ENCODE data around the gene AFF3.

Gene AFF3

DNA sequence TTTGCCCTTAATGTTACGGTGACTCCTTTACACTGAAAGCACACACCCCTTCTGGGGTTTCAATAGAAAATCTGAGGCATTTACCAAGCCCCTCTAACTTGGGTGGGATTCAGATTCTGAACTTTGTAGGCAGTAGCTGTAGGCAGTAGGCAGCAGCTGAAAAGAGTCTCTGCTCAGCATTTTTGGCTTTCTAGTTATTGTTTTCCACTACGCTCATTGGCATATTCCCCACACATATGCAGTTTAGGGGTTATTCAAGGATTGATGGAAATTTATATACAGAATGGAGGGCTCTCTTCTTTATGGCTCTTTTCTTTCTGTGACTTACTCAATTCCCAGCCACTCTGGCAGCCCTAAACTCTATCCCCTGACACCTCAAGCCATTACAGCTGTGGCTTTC lies 419.9 kb downstream of the AFF3 start:
- TF ChIP-seq TAF1 (IDR thresholded peaks at IDR 0.05; ENCODE audit: borderline replicate concordance, insufficient read depth, low read length), result no peak
- TF ChIP-seq REST (IDR thresholded peaks at IDR 0.05; ENCODE audit: insufficient read depth in 1 of 2, low read depth in 2 of 2, low read length in 2 of 2), result no peak

DNA sequence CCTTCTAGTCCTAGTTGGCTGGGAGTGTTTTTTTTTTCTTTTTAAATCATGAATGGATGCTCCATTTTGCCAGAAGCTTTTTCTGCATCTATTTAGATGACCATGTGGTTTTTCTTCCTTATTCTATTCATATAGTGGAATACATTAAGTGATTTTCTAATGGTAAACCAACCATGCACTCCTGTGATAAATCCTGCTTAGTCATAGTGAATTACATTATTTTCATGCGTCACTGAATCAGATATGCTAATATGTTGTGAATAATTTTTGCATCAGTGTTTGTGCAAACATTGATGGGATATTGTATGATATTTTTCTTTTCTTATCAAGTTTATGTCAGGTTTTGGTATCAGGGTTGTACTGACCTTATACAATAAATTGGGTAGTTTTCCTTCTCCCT lies 423.3 kb downstream of the AFF3 start:
- TF ChIP-seq FOXP2 (optimal IDR thresholded peaks at IDR 0.05; ENCODE audit: borderline replicate concordance, extremely low read depth, extremely low read length, insufficient read depth) (no peak), REST (IDR thresholded peaks at IDR 0.05; ENCODE audit: insufficient read depth in 1 of 2, low read depth in 2 of 2, low read length in 2 of 2) (no peak), SIN3A (IDR thresholded peaks at IDR 0.05; ENCODE audit: borderline replicate concordance, insufficient read depth, low read length) (no peak), TAF1 (IDR thresholded peaks at IDR 0.05; ENCODE audit: borderline replicate concordance, insufficient read depth, low read length) (no peak), POLR2AphosphoS5 (IDR thresholded peaks at IDR 0.05; ENCODE audit: low read depth, low read length) (no peak)

- TF ChIP-seq TAF1 (IDR thresholded peaks at IDR 0.05; ENCODE audit: borderline replicate concordance, insufficient read depth, low read length) (no peak), REST (IDR thresholded peaks at IDR 0.05; ENCODE audit: insufficient read depth in 1 of 2, low read depth in 2 of 2, low read length in 2 of 2) (no peak), SIN3A (IDR thresholded peaks at IDR 0.05; ENCODE audit: borderline replicate concordance, insufficient read depth, low read length) (no peak), POLR2AphosphoS5 (IDR thresholded peaks at IDR 0.05; ENCODE audit: low read depth, low read length) (no peak), FOXP2 (optimal IDR thresholded peaks at IDR 0.05; ENCODE audit: borderline replicate concordance, extremely low read depth, extremely low read length, insufficient read depth) (no peak)
Measured at GRCh38 chr2:99715956-99716355, 426.4 kb downstream of the AFF3 start.

DNA sequence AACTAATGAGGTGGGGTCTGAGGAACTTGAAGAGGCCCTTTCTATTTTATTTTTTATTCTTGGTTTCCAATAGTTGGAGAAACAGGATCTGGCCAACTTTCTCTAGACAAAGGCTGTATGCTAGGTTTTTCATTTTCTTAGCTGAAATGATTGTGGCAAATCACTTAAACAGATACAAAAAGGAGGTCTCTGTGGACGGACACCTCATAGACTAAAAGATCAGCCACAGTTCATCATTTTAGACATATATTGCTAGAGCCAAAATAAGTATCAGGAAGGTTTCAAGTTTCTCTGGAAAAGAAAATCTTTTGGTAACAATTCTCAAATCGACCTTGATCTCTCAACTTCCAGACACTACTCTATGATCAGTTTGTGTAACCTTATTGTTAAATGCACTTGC lies 428.0 kb downstream of the AFF3 start:
- TF ChIP-seq TAF1 (IDR thresholded peaks at IDR 0.05; ENCODE audit: borderline replicate concordance, insufficient read depth, low read length) (no peak), POLR2AphosphoS5 (IDR thresholded peaks at IDR 0.05; ENCODE audit: low read depth, low read length) (no peak), SIN3A (IDR thresholded peaks at IDR 0.05; ENCODE audit: borderline replicate concordance, insufficient read depth, low read length) (no peak), REST (IDR thresholded peaks at IDR 0.05; ENCODE audit: insufficient read depth in 1 of 2, low read depth in 2 of 2, low read length in 2 of 2) (no peak), FOXP2 (optimal IDR thresholded peaks at IDR 0.05; ENCODE audit: borderline replicate concordance, extremely low read depth, extremely low read length, insufficient read depth) (no peak)

DNA sequence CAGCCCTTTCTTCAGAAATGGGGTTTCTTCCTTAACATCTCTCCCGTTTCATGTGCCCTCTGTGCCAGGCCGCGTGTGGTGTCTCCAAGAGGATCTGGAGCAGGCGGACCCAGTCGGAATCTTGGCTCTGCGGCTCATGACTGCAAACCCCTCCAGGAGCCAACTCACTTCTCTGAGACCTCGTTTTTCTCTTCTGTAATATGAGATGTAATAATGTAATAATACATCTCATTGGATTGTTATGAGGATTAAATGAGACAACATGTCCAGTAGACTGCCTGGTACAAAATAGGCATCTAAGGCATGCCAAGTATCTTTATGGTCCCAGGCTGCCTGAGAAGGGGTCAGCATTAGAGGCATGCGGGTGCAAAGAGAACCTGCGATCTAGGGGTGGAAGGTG lies 431.2 kb downstream of the AFF3 start:
- TF ChIP-seq TAF1 (IDR thresholded peaks at IDR 0.05; ENCODE audit: borderline replicate concordance, insufficient read depth, low read length) (no peak), POLR2AphosphoS5 (IDR thresholded peaks at IDR 0.05; ENCODE audit: low read depth, low read length) (no peak), FOXP2 (optimal IDR thresholded peaks at IDR 0.05; ENCODE audit: borderline replicate concordance, extremely low read depth, extremely low read length, insufficient read depth) (no peak), SIN3A (IDR thresholded peaks at IDR 0.05; ENCODE audit: borderline replicate concordance, insufficient read depth, low read length) (no peak), REST (IDR thresholded peaks at IDR 0.05; ENCODE audit: insufficient read depth in 1 of 2, low read depth in 2 of 2, low read length in 2 of 2) (no peak)

All from PFSK-1 (cell line).